Stimulated activated CD8-positive, alpha-beta memory T cell treated with anti-CD3 and anti-CD28 coated beads, Interleukin-4, amount 100 ng/mL, for 24 hours (primary cell): ENCODE measurements around the gene CSMD2.

Experiments
- DNase-seq: peaks from one replicate; pipeline ENCODE4 v3.0.0-alpha.2; 2020; ENCODE audit warnings: low read depth

Gene CSMD2

DNA sequence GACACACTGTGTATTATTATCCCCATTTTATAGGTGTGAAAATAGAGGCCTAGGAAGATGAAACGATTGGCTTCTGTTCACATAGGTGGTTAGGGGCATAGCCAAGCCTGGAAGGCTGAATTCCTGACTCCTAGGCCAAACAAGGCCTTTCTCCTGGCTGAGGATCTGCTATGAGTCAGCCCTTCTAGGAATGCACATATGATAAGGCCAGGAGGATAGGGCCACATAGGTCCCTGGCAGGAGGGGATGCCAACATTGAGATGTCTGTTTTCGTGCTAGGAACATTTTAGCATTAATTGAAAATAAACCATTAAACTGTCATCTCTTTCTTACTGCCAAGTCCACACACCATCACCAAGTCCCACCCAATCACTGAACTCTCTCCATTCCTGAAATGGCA lies 9.2 kb downstream of the CSMD2 start:
- no peak for DNase-seq

DNA sequence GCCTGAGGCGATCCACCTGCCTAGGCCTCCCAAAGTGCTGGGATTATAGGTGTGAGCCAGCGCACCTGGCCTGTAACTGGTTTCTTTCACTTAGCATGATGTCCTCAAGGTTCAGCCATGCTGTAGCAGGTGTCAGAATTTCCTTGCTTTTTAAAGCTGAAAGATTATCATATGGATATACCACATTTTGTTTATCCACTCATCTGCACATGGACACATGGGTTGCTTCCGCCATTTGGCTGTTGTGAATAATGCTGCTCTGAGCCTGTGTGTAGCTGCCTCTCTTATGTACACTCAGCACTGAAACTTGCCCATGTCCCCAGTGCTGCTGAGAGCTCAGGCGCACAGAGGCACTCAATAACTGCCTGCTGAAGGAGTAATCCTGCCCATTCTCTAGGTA lies 11.8 kb downstream of the CSMD2 start:
- no peak for DNase-seq

- DNase-seq = no peak
These were observed 15.5 kb downstream of the CSMD2 start for GRCh38 chr1:34149501-34149900.

- no peak for DNase-seq
These were observed 17.7 kb downstream of the CSMD2 start for GRCh38 chr1:34147301-34147700.

DNA sequence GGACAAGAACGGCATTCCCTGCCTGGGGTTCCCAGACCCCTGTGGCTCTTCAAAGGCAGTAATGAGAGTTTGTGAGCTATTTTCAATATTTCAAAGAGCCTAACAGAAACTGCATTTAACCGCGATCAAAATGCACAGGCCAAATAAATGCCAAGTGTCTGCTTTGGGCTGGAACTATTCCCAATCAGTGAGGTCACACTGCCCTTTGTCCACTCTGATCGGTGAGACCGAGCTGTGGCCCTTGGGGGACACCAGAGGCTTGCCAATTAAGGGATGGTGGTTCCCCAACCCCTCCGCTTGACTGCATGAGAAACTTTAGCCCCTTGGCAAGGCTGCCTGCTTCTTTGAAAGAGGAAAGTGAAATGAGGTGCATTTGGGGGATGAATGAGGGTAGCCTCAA lies 20.3 kb downstream of the CSMD2 start:
- DNase-seq = no peak

DNA sequence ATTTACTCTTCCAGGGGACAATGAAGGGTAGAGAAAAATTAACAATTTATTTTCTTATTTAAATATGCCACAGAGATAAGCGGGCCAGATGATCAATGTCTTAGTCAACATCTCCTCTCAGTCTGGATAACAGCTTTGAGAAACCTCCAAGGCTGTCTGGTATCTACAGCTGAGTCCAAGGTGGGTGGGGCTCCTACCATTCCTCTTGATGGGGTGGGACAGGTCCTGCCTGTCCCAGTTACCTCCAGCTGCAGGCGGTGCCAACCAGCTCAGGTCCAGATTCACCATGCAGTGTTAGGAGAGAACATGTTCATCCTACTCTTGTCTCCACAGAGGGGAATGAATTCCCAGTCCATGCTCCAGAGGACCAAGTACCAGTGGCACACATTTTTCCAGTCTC lies 21.1 kb downstream of the CSMD2 start:
- no peak for DNase-seq

DNA sequence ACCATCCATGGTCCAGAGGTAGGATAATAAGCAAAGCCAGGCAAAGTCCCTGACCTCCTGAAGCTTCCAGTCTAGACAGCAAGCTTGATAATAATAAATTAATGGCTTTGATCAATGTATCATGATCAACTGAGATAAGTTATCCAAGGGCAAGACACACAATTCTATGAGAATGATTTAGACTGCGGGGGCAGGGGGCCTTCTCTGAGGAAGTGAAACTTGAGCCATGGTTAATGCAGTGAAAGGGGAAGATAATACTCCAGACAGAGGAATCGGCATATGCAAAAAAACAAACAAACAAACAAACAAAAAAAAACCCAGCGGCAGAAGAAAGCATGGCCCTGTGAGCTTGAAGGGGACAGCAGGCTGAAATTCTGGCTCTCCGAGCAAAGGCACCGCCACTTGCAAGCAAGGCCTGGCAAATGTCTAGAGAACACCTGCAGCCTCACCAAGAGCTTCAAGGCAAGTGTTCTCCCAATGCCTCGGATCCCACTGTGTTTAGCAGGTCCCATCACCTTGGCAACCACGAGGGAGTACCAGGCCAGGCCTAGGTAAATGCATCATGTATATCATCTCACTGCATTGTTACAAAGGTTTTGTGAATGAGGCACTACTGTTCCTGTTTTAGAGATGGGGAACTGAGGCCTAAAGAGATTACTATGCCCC lies 24.9 kb downstream of the CSMD2 start:
- DNase-seq = no peak

DNA sequence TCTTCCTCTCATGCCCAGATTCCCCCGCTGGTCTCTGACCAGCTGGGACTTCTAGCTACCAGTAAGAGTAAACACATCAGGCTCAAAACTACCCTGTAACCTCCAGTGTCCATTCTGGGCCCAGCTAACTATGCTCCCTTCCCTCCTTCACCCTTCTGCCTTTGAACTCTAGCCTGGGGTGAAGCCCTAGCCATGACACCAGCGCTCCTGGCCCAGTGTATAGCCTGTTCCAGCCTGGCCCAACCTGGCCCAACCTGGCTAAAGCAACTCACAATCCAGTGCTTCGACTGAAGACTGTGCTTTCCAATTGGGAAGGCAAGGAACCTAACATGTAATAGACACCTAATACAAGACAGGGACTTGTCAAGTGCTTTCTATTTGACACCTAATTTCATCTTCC lies 27.6 kb downstream of the CSMD2 start:
- DNase-seq = no peak

DNA sequence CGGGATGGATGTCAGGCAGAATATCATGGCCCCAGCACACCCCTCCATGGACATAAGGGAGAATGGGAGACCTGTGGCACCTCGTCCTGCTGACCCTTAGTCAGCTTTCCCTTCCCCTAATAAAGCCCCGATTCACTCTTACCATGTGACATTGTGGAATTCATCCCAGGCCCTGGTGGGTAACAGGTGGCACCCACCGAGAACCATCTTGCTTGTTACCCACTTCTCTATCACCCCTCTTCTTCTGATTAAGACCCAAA lies 32.9 kb downstream of the CSMD2 start:
- no peak for DNase-seq

- DNase-seq = no peak
These were observed 33.5 kb downstream of the CSMD2 start for GRCh38 chr1:34131396-34132160.

GRCh38 chr1:34130306-34130705 lies 34.7 kb downstream of the CSMD2 start:
- DNase-seq = no peak

DNA sequence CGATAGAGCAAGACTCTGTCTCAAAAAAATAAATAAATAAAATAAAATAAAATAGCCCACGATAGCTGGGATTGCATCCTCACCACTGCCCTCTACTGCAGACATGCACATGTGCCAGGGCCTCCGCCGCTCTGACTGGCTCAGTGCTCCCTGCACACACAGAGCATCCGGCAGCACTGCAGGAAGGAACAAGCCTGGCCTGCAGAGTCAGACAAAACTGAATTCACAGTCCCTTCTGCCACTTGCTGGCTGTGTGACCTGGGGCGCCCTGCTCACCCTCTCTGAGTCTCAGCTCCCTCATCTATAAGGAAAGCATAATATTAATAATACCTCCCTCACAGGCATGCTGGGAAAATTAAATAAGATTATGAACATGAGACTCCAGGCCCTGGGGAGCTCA lies 35.4 kb downstream of the CSMD2 start:
- no peak for DNase-seq

DNA sequence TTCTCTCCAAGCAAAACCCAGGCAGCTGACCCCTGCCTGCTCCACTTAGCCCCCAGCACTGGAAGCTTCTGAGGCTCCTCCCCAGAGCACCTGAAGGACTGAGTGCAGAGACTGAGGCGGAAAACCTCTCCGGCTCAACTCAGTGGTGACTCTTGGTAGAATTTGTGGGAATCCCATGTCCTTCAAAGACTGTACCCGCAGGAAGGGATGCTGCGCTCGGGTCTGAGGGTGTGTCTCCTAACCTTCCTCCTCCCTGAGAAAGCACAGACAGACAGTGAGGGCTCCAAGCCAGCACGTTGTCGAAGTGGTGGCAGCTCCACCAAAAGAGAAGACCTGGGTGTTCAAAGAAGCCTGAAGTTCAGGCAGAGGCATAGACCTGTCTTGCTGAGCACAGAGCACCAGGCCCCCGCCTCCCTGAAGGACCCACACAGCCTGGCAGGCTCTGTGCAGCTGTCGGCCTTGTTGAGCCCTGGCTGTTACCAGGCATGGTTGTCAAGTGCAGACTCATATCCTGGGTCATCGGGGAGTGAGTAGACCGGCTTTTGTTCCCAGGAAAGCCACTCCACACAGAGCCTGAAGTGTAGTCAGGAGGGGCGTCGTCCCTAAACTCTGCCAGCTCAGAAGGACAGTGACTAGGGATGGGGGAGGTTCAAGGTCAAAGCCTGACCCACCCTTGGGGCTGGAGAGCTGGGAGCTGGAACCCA lies 36.7 kb downstream of the CSMD2 start:
- DNase-seq = no peak

DNA sequence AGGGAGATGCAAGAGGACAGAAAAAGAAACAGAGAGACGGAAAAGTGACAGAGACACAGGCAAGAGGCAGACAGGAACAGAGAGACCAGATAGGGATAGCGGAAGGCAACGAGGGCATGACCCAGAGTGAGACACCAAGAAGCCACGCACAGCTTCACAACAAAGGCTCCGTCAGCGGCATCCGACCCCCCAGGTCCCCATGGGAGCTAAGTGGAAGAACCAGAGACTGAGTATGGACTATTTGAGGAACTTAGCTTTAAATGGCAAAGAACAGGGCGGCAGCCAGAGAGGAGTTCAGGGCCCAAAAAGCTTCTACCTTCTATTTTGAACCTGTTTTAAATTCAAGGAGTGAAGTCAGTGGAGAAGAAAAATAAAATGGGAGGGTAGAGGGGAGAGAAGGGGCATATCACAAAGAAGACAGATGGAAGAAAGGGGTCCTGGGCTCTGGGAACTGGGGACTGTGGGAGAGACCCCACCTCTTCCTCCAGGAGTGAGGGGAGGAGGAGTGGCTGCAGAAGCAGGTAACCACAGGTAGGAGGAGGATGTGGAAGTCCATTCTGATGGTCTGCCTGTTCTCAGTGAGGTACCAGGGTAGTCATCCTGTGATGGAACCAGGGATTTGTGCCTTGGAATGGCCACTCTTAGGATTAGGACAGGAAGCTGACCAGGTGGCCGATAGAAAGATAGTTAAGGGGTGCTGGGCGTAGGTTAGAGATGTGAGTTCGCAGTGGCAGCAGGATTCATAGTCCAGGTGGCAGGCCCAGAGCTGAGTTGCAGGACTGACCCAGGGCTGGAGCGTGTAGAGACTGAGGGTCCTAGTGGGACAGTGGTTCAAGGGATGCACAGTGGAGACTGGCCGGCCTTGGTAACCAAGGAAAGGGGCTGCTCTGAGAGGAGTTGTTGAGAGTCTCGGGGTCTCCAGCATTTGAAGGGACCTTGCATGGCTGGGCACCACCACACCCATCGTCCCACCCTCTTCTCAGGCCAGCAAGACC lies 37.7 kb downstream of the CSMD2 start:
- no peak for DNase-seq

GRCh38 chr1:34126486-34126885 lies 38.5 kb downstream of the CSMD2 start:
- no peak for DNase-seq

- DNase-seq = no peak
These were observed 39.2 kb downstream of the CSMD2 start for GRCh38 chr1:34125721-34126380.

GRCh38 chr1:34122080-34122932 lies 42.7 kb downstream of the CSMD2 start:
- no peak for DNase-seq

- no peak for DNase-seq
These were observed 49.8 kb downstream of the CSMD2 start for GRCh38 chr1:34115233-34115632.

DNA sequence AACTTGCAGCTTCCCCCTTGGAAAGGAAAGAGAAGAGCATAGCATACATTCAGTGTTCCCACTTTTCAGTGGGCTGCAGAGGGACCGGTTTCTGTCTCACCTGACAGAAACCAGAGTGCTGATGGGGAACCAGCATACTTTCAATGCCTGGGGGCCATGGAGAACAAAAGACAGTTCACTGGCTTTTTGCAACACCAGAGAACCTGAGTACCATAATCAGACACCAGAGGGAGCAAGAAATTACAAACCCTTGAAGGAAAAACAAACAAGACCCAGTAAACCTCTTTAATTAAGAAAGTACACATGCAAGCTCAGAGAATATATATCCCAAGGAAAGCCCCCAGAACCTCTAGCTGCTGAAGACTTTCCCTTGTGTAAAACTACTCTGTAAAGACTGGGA lies 51.1 kb downstream of the CSMD2 start:
- no peak for DNase-seq

GRCh38 chr1:34113362-34113761 lies 51.7 kb downstream of the CSMD2 start:
- no peak for DNase-seq

GRCh38 chr1:34108711-34109110 lies 56.3 kb downstream of the CSMD2 start:
- no peak for DNase-seq
